ENCODE data around the gene KDM4B.

The KDM4B gene

GRCh38 chr19:5067678-5068077 lies 98.8 kb downstream of the KDM4B start:
- DNase-seq (ENCODE audit: low read depth in 1 of 2, low spot score in 1 of 2), result no peak

GRCh38 chr19:5068233-5069072 lies 99.5 kb downstream of the KDM4B start:
- no peak for DNase-seq (ENCODE audit: low read depth in 1 of 2, low spot score in 1 of 2)

- DNase-seq (ENCODE audit: low read depth in 1 of 2, low spot score in 1 of 2), result no peak
These were observed 101.4 kb downstream of the KDM4B start for GRCh38 chr19:5070331-5070730.

GRCh38 chr19:5070930-5071329 lies 102.0 kb downstream of the KDM4B start:
- DNase-seq (ENCODE audit: low read depth in 1 of 2, low spot score in 1 of 2), result no peak

GRCh38 chr19:5071579-5071978 lies 102.7 kb downstream of the KDM4B start:
- no peak for DNase-seq (ENCODE audit: low read depth in 1 of 2, low spot score in 1 of 2)

GRCh38 chr19:5072115-5072514 lies 103.2 kb downstream of the KDM4B start:
- no peak for DNase-seq (ENCODE audit: low read depth in 1 of 2, low spot score in 1 of 2)

GRCh38 chr19:5073153-5073844 lies 104.4 kb downstream of the KDM4B start:
- no peak for DNase-seq (ENCODE audit: low read depth in 1 of 2, low spot score in 1 of 2)

- no peak for DNase-seq (ENCODE audit: low read depth in 1 of 2, low spot score in 1 of 2)
These were observed 105.5 kb downstream of the KDM4B start for GRCh38 chr19:5074407-5074806.

GRCh38 chr19:5074830-5075394 lies 106.0 kb downstream of the KDM4B start:
- no peak for DNase-seq (ENCODE audit: low read depth in 1 of 2, low spot score in 1 of 2)

- no peak for DNase-seq (ENCODE audit: low read depth in 1 of 2, low spot score in 1 of 2)
These were observed 106.7 kb downstream of the KDM4B start for GRCh38 chr19:5075597-5075996.

GRCh38 chr19:5076440-5077208 lies 107.7 kb downstream of the KDM4B start:
- no peak for DNase-seq (ENCODE audit: low read depth in 1 of 2, low spot score in 1 of 2)

GRCh38 chr19:5077209-5077515 lies 108.2 kb downstream of the KDM4B start:
- DNase-seq (ENCODE audit: low read depth in 1 of 2, low spot score in 1 of 2), result no peak

GRCh38 chr19:5078182-5078581 lies 109.3 kb downstream of the KDM4B start:
- DNase-seq (ENCODE audit: low read depth in 1 of 2, low spot score in 1 of 2), result no peak

GRCh38 chr19:5078666-5079065 lies 109.8 kb downstream of the KDM4B start:
- no peak for DNase-seq (ENCODE audit: low read depth in 1 of 2, low spot score in 1 of 2)

- no peak for DNase-seq (ENCODE audit: low read depth in 1 of 2, low spot score in 1 of 2)
These were observed 110.3 kb downstream of the KDM4B start for GRCh38 chr19:5079071-5079774.

- no peak for DNase-seq (ENCODE audit: low read depth in 1 of 2, low spot score in 1 of 2)
These were observed 111.2 kb downstream of the KDM4B start for GRCh38 chr19:5080030-5080654.

GRCh38 chr19:5080809-5081208 lies 111.9 kb downstream of the KDM4B start:
- no peak for DNase-seq (ENCODE audit: low read depth in 1 of 2, low spot score in 1 of 2)

- no peak for DNase-seq (ENCODE audit: low read depth in 1 of 2, low spot score in 1 of 2)
These were observed 112.7 kb downstream of the KDM4B start for GRCh38 chr19:5081443-5082161.

GRCh38 chr19:5083547-5083965 lies 114.6 kb downstream of the KDM4B start:
- DNase-seq (ENCODE audit: low read depth in 1 of 2, low spot score in 1 of 2), result no peak

- no peak for DNase-seq (ENCODE audit: low read depth in 1 of 2, low spot score in 1 of 2)
These were observed 116.7 kb downstream of the KDM4B start for GRCh38 chr19:5085566-5085965.

Data from stimulated activated CD4-positive, alpha-beta T cell treated with anti-CD3 and anti-CD28 coated beads, Interleukin-15, amount 100 ng/mL, for 1 hour (primary cell).